GM23248 (cell line): Measurements from ENCODE around the gene REG4. TPM values are rescaled to one million over a fixed set of nuclear protein-coding genes. Genes with fewer than 3 reads are reported as not detected.

Experiments used
- DNase-seq: peaks from one replicate; pipeline ENCODE4 v3.0.0-alpha.2; 2015
- H2AFZ ChIP-seq: fragments of 200-600 bp; sonication (generic); 2 replicates; pipeline ENCODE4 v1.6.1; 2016; ENCODE audit warnings: antibody characterized with exemption
- H3F3A ChIP-seq: fragments of 200-600 bp; sonication (generic); 2 replicates; pipeline ENCODE4 v1.6.1; 2016; ENCODE audit warnings: mild to moderate bottlenecking, antibody characterized with exemption, mixed run types; ENCODE audit not compliant: insufficient read depth
- H3K27ac ChIP-seq: fragments of 200-600 bp; sonication (generic); 2 replicates; pipeline ENCODE4 v1.5.1; 2016; ENCODE audit warnings: mild to moderate bottlenecking
- H3K27me3 ChIP-seq: fragments of 200-600 bp; sonication (generic); replicated peaks from 2 replicates; pipeline ENCODE4 v1.6.1; 2016; ENCODE audit warnings: mild to moderate bottlenecking; ENCODE audit not compliant: insufficient read depth
- H3K36me3 ChIP-seq: fragments of 200-600 bp; sonication (generic); 2 replicates; pipeline ENCODE4 v1.6.1; 2016; ENCODE audit warnings: low read depth, mild to moderate bottlenecking
- H3K4me1 ChIP-seq: fragments of 200-600 bp; sonication (generic); 2 replicates; pipeline ENCODE4 v1.6.1; 2016; ENCODE audit warnings: mild to moderate bottlenecking; ENCODE audit not compliant: insufficient read depth
- H3K4me2 ChIP-seq: fragments of 200-600 bp; sonication (generic); one replicate; pipeline ENCODE4 v1.6.1; 2016; ENCODE audit warnings: mild to moderate bottlenecking; ENCODE audit not compliant: unreplicated experiment
- H3K4me3 ChIP-seq: fragments of 200-600 bp; sonication (generic); 2 replicates; pipeline ENCODE4 v1.5.1; 2016; ENCODE audit warnings: mild to moderate bottlenecking
- H3K79me2 ChIP-seq: fragments of 200-600 bp; sonication (generic); 2 replicates; pipeline ENCODE4 v1.6.1; 2016; ENCODE audit warnings: mild to moderate bottlenecking; ENCODE audit not compliant: insufficient read depth
- H3K9ac ChIP-seq: fragments of 200-600 bp; sonication (generic); 2 replicates; pipeline ENCODE4 v1.6.1; 2016; ENCODE audit warnings: mild to moderate bottlenecking
- H3K9me2 ChIP-seq: fragments of 200-600 bp; sonication (generic); 2 replicates; pipeline ENCODE4 v1.6.1; 2016; ENCODE audit warnings: mixed run types, mild to moderate bottlenecking, moderate library complexity; ENCODE audit not compliant: insufficient read depth
- H3K9me3 ChIP-seq: fragments of 200-600 bp; sonication (generic); one replicate; pipeline ENCODE4 v1.6.1; 2017; ENCODE audit warnings: low read depth
- H4K20me1 ChIP-seq: fragments of 200-600 bp; sonication (generic); 2 replicates; pipeline ENCODE4 v1.6.0; 2016; ENCODE audit not compliant: insufficient read depth
- EZH2 ChIP-seq: fragments of 200-600 bp; sonication (generic); IDR thresholded peaks from 2 replicates; pipeline ENCODE4 v1.6.1; 2018; ENCODE audit warnings: antibody characterized with exemption, mild to moderate bottlenecking; ENCODE audit not compliant: insufficient read depth, poor library complexity, severe bottlenecking
- EZH2phosphoT487 ChIP-seq: fragments of 200-600 bp; sonication (generic); IDR thresholded peaks from 2 replicates; pipeline ENCODE4 v1.6.1; 2018; ENCODE audit warnings: antibody characterized with exemption, moderate library complexity, mild to moderate bottlenecking, low read depth; ENCODE audit not compliant: insufficient read depth
- WGBS, 2 experiments: methylation state at CpG; one replicate each; pipeline ENCODE4 v1.1.6; 2015 to 2017; ENCODE audit warnings: low lambda C conversion rate in 2 of 2, low coverage in 1 of 2; ENCODE audit errors: missing lambda C conversion rate in 2 of 2; 5-methylcytosine and 5-hydroxymethylcytosine counted together
- in situ Hi-C: fragments of 300-500 bp; cut with MboI; formaldehyde crosslinking; loops from 2 replicates; pipeline ENCODE4 v1.15.0; 2020
- polyA plus RNA-seq: library from polyadenylated mRNA; unstranded; fragments of >200 nt; fragmentation: Nextera tagmentation; extraction: Ambion mirVana; gene quantifications from 2 replicates; pipeline ENCODE4 v1.2.1, GENCODE V29; 2016
- total RNA-seq: library from RNA; depleted of rRNA; stranded (reverse); fragments of >200 nt; shearing (Covaris generic); gene quantifications from 2 replicates; pipeline ENCODE4 v1.2.3, GENCODE V29; 2014

Gene REG4
- total and polyA plus RNA-seq, 2 experiments from 2014 or later, result not detected

DNA sequence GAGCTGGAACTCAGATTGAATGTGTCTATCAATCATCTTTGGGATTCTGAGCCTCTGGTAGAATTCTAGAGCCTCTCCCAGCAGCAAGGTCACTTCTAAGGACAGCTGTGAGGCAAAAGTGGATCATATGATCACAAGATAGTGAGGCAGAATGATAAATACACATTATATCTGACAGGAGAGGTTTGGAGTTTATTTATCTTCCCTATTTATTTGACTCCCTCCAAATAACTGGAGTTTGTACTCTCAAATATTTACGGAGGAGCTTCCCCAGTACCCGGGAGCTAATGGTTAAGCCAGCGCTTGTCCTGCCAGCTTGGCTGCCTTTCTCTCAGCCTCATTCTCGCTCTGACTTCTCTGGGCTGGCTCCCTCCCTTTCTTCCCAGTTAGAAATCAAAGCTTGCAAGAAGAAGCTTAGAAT, 44.9 kb downstream of the REG4 start:
- Histone ChIP-seq H2AFZ (peak overlapping the region; percentile 10; the same call in 1 of the 2 replicates), H3F3A (no peaks in the 10 kb centered on the region), H3K9me2 (no peaks in the 10 kb centered on the region), H3K4me1 (no peaks in the 10 kb centered on the region), H4K20me1 (no peaks in the 10 kb centered on the region), H3K36me3 (no peaks in the 10 kb centered on the region), H3K27me3 (no peaks in the 10 kb centered on the region), H3K9ac (no peak overlapping the region), H3K27ac (no peak overlapping the region), H3K4me3 (no peak overlapping the region), H3K9me3 (no peaks in the 10 kb centered on the region), H3K79me2 (no peaks in the 10 kb centered on the region), H3K4me2 (no peak overlapping the region)
- DNase-seq, result peak; percentile 17
- 15 to 28% methylated on average over 4 of the region's 4 CpGs for WGBS, 2 experiments
- in situ Hi-C loops, result no loop called here
- no peak for TF ChIP-seq EZH2
- no peak for TF ChIP-seq EZH2phosphoT487

DNA sequence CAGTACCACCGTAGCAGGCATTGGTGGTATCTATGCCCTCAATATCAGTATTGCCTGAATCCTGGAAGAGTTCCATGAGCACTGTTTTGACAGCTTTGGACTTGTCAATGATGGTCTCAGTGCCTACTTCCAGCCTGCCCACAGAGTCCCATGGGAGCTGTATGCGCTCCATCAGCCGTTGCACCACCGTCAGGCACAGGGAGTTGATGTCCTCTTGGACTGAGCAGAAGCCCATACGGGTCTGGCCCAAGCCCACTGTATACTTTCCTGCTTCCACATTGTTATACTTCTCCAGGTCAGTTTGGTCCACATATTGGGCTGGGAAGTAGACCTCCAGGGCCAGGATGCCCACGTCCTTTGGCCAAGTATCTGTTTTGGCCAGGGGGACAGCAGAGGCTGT, 47.0 kb downstream of the REG4 start:
- H3K79me2 ChIP-seq, result no peaks in the 10 kb centered on the region
- H3F3A ChIP-seq, result no peaks in the 10 kb centered on the region
- H2AFZ ChIP-seq, result no peak overlapping the region
- no peaks in the 10 kb centered on the region for H3K4me1 ChIP-seq
- in situ Hi-C loops, result no loop called here
- TF ChIP-seq EZH2 (no peak), EZH2phosphoT487 (no peak)
- no peak overlapping the region for H3K4me2 ChIP-seq
- no peaks in the 10 kb centered on the region for H3K9me2 ChIP-seq
- no peaks in the 10 kb centered on the region for H4K20me1 ChIP-seq
- H3K36me3 ChIP-seq, result no peaks in the 10 kb centered on the region
- no peak overlapping the region for H3K9ac ChIP-seq
- no peak overlapping the region for H3K27ac ChIP-seq
- no peaks in the 10 kb centered on the region for H3K9me3 ChIP-seq
- no peaks in the 10 kb centered on the region for H3K27me3 ChIP-seq
- 73 to 79% methylated on average over 6 of the region's 6 CpGs for WGBS, 2 experiments
- H3K4me3 ChIP-seq, result no peak overlapping the region
- no peak for DNase-seq

DNA sequence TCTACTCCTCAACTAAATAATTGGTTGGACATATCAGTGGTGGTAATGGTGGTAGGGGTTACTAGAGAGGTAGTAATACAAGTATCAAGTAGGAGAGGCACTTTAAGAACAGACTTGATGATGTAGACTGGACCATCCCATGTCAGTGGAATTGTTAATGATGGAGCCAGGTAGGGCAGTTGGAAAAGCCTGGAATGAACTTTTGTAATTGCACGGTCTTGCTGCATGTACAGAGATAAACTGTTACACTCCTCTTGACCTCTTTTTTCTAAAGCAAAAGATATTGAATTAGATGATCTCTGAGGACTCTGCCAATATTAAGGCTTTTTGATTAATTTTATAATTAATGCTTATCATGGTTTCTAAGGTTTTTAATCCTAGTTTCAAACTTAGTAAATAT, 48.3 kb downstream of the REG4 start:
- no peaks in the 10 kb centered on the region for H3K9me3 ChIP-seq
- no peak for TF ChIP-seq EZH2
- TF ChIP-seq EZH2phosphoT487, result no peak

DNA sequence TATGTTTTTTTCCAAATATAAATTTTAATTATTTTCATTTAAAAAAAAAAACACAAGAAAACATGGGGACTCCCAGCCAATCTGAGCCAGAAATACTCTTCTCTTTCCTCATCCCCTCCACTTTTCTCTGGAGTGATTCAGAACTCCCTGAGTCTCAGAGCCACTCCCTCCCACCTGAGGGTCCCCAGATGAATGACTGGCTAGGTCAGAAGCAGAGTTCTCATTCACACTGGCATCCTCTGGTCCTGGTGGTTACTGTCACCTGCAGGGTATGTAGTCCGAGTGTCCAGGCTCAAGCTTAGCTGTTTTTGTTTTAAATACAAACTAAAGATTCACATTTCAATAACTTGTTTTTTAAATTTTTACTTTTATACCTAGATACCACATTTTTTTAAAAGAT, 48.9 kb downstream of the REG4 start:
- WGBS, 2 experiments, result 85 to 94% methylated on average over 1 of the region's 1 CpG
- H3F3A ChIP-seq, result no peaks in the 10 kb centered on the region
- no peaks in the 10 kb centered on the region for H3K4me1 ChIP-seq
- H3K9me2 ChIP-seq, result no peaks in the 10 kb centered on the region
- in situ Hi-C loops, result no loop called here
- H3K9ac ChIP-seq, result no peak overlapping the region
- H3K4me3 ChIP-seq, result no peak overlapping the region
- H3K27ac ChIP-seq, result no peak overlapping the region
- DNase-seq, result no peak
- no peaks in the 10 kb centered on the region for H3K79me2 ChIP-seq
- TF ChIP-seq EZH2 (no peak), EZH2phosphoT487 (no peak)
- no peaks in the 10 kb centered on the region for H3K36me3 ChIP-seq
- H3K27me3 ChIP-seq, result no peaks in the 10 kb centered on the region
- no peaks in the 10 kb centered on the region for H4K20me1 ChIP-seq
- no peak overlapping the region for H2AFZ ChIP-seq
- no peak overlapping the region for H3K4me2 ChIP-seq
- no peaks in the 10 kb centered on the region for H3K9me3 ChIP-seq

More for the DNA sequence above, 48.3 kb downstream of the REG4 start:
- Histone ChIP-seq H2AFZ (no peak overlapping the region), H4K20me1 (no peaks in the 10 kb centered on the region), H3K4me3 (no peak overlapping the region), H3K4me2 (no peak overlapping the region), H3K9ac (no peak overlapping the region), H3K79me2 (no peaks in the 10 kb centered on the region), H3K9me2 (no peaks in the 10 kb centered on the region), H3K4me1 (no peaks in the 10 kb centered on the region), H3K36me3 (no peaks in the 10 kb centered on the region), H3F3A (no peaks in the 10 kb centered on the region), H3K27ac (no peak overlapping the region), H3K27me3 (no peaks in the 10 kb centered on the region)
- 82 to 94% methylated on average over 1 of the region's 1 CpG for WGBS, 2 experiments
- in situ Hi-C loops, result no loop called here
- no peak for DNase-seq

DNA sequence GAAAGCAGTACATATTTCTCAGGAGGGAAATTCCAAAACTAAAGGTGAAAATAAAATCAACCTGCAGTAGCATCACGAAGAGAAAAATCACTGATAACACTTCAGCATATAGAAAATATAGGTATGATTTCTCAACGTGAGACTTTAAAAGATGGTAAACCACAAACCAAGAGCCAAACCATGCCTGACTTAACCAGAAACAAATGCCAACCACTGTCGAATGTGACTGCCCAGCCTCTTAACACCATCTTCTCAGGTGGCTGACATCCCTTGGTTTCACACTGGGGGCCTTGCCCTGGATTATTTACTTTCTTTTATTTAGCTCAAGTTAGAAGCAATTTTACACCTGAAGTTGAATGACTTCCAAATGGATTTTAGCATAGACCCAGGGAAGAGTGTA, 52.7 kb downstream of the REG4 start:
- Histone ChIP-seq H3F3A (no peaks in the 10 kb centered on the region), H3K79me2 (no peaks in the 10 kb centered on the region), H3K9me3 (no peaks in the 10 kb centered on the region), H3K9me2 (no peaks in the 10 kb centered on the region), H3K27me3 (no peaks in the 10 kb centered on the region), H3K27ac (no peak overlapping the region), H3K4me2 (no peak overlapping the region), H3K36me3 (no peaks in the 10 kb centered on the region), H2AFZ (no peak overlapping the region), H3K9ac (no peak overlapping the region), H3K4me3 (no peak overlapping the region), H4K20me1 (no peaks in the 10 kb centered on the region), H3K4me1 (no peaks in the 10 kb centered on the region)
- 48 to 60% methylated on average over 3 of the region's 3 CpGs for WGBS, 2 experiments
- in situ Hi-C loops, result no loop called here
- TF ChIP-seq EZH2 (no peak), EZH2phosphoT487 (no peak)
- DNase-seq, result no peak
